Keratinocyte (primary cell): ENCODE data around the gene ZNF850.

Experiments used
- EZH2 ChIP-seq: IDR thresholded peaks from one replicate; pipeline ENCODE4 v1.6.1; 2012; ENCODE audit warnings: inconsistent platforms, mild to moderate bottlenecking, low read length, moderate library complexity
- TF ChIP-seq, protein P1 (sequence below), 3 experiments: IDR thresholded peaks in 1 of 3; conservative IDR thresholded peaks in 1 of 3; optimal IDR thresholded peaks in 1 of 3; 2 replicates in 2 of 3; 3 replicates in 1 of 3; pipeline versions ENCODE3 to v1.5.1; 2011; ENCODE audit warnings: low read length in 3 of 3, mild to moderate bottlenecking in 3 of 3, moderate library complexity in 2 of 3, control low read depth in 1 of 3, inconsistent platforms in 1 of 3; ENCODE audit not compliant: insufficient read depth in 2 of 3; ENCODE audit errors: extremely low read depth in 1 of 3

GRCh38 chr19:36679455-36679854, 93.2 kb downstream of the ZNF850 start:
- no peak for TF ChIP-seq EZH2
- TF ChIP-seq, protein P1, sequence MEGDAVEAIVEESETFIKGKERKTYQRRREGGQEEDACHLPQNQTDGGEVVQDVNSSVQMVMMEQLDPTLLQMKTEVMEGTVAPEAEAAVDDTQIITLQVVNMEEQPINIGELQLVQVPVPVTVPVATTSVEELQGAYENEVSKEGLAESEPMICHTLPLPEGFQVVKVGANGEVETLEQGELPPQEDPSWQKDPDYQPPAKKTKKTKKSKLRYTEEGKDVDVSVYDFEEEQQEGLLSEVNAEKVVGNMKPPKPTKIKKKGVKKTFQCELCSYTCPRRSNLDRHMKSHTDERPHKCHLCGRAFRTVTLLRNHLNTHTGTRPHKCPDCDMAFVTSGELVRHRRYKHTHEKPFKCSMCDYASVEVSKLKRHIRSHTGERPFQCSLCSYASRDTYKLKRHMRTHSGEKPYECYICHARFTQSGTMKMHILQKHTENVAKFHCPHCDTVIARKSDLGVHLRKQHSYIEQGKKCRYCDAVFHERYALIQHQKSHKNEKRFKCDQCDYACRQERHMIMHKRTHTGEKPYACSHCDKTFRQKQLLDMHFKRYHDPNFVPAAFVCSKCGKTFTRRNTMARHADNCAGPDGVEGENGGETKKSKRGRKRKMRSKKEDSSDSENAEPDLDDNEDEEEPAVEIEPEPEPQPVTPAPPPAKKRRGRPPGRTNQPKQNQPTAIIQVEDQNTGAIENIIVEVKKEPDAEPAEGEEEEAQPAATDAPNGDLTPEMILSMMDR (optimal IDR thresholded peaks at IDR 0.05 in 1 of 3, IDR thresholded peaks at IDR 0.05 in 1 of 3, conservative IDR thresholded peaks at IDR 0.05 in 1 of 3; ENCODE audit: extremely low read depth in 1 of 3, insufficient read depth in 2 of 3, low read length in 3 of 3) = no peak
